ENCODE results near the gene KRTAP4-2. TPM values are rescaled to one million over a fixed set of nuclear protein-coding genes. Genes with fewer than 3 reads are reported as not detected.
"Not testable (repeated sequence)": the region's sequence is repeated elsewhere in the genome, so short reads cannot be mapped to it uniquely, and the experiment has no call there.

The KRTAP4-2 gene
- polyA plus RNA-seq, 6 donors from 2014 or later: not detected

- H3K36me3 Mint-ChIP-seq: peaks cover 0 to 11% of the 10 kb centered on the region in 2 donors
- H3K27me3 Mint-ChIP-seq: peaks cover 0 to 30% (median 7%) of the 10 kb centered on the region in 3 donors
- ATAC-seq (ENCODE audit: low read depth in 2 of 2) (no peak), DNase-seq (no peak)
- no peaks in the 10 kb centered on the region for H3K9me3 Mint-ChIP-seq
- H3K4me1 Mint-ChIP-seq: peaks cover 0 to 4% (median 1%) of the 10 kb centered on the region in 3 donors
- no peak overlapping the region for H3K27ac Mint-ChIP-seq
- no peak overlapping the region for H3K4me3 Mint-ChIP-seq
Observed at GRCh38 chr17:41185001-41185400, 7.0 kb upstream of the KRTAP4-2 start.

- Mint-ChIP-seq H3K27me3 (peaks cover 0 to 25% (median 6%) of the 10 kb centered on the region in 3 donors), H3K27ac (peak within 1 kb of the TSS in 2 of 6 donors; percentile 58 to 93), H3K4me1 (peaks cover 0 to 4% (median 2%) of the 10 kb centered on the region in 3 donors), H3K4me3 (no peak within 1 kb of the TSS), H3K9me3 (no peaks in the 10 kb centered on the region), H3K36me3 (peaks cover 0 to 11% of the 10 kb centered on the region in 2 donors)
- DNase-seq: no peak
- no peak for ATAC-seq (ENCODE audit: low read depth in 2 of 2)
Observed at GRCh38 chr17:41184480-41184961, 6.5 kb upstream of the KRTAP4-2 start, which contains the start of gene KRTAP4-1. Gene KRTAP4-1, minus strand, starts transcription at chr17:41184911. Its CDS starts 57 bp downstream, at chr17:41184854.

DNA sequence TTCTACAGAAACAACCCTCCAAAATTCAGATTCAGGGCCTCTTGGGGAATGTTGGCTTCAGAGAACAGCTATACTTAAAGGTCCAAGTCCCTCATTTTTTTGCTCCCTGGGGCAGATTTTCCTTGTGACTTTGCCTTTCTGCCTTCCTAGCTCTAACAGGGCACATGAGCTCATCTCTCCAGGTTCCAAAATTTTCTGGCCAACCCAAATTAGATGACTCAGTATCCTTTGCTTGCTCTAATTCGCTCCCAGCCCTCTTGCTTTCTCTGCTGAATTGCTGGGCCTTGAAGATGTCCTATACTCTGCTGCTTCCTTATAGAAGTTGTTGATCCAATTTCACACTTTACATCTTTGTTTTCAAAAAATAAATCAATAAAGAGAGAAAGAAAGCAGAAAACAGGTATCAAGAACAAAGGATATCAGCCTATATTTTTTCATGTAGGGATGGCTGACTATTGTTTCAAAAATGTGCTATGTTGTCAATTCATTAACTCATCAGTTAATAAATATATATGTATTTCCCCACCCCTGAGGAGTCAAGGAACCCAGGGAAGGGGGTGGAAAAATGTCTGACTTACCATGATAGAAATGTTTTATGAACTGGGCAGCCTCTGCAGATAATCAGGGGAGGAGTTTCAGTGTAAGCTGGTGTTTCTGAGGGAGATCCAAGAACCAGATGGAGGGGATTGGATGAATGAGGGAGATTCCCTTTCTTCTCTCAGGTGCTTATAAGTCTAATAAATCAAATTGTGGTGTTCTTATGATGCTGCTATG lies 1.0 kb upstream of the KRTAP4-2 start:
- ATAC-seq (ENCODE audit: low read depth in 2 of 2) (no peak), DNase-seq (no peak)
- Mint-ChIP-seq H3K36me3 (peaks cover 0 to under 1% of the 10 kb centered on the region in 2 donors), H3K27ac (peak overlapping the region in 3 of 6 donors; percentile 15 to 82 (median 61)), H3K9me3 (no peaks in the 10 kb centered on the region), H3K4me3 (peak overlapping the region in 1 of 8 donors; percentile 32), H3K4me1 (peaks cover 39 to 44% (median 40%) of the 10 kb centered on the region in 3 donors), H3K27me3 (peaks cover 0 to 1% (median under 1%) of the 10 kb centered on the region in 3 donors)

GRCh38 chr17:41178341-41178740 lies 320 bp upstream of the KRTAP4-2 start:
- DNase-seq (no peak), ATAC-seq (ENCODE audit: low read depth in 2 of 2) (peak; percentile 46 to 58)
- H3K4me1 Mint-ChIP-seq: peaks cover 41 to 46% (median 42%) of the 10 kb centered on the region in 3 donors
- H3K36me3 Mint-ChIP-seq: no peaks in the 10 kb centered on the region
- no peaks in the 10 kb centered on the region for H3K27me3 Mint-ChIP-seq
- H3K27ac Mint-ChIP-seq: peak overlapping the region in 3 of 6 donors; percentile 3 to 84 (median 22)
- H3K4me3 Mint-ChIP-seq: peak overlapping the region in 3 of 8 donors; percentile 1 to 26 (median 16)
- H3K9me3 Mint-ChIP-seq: no peaks in the 10 kb centered on the region

DNA sequence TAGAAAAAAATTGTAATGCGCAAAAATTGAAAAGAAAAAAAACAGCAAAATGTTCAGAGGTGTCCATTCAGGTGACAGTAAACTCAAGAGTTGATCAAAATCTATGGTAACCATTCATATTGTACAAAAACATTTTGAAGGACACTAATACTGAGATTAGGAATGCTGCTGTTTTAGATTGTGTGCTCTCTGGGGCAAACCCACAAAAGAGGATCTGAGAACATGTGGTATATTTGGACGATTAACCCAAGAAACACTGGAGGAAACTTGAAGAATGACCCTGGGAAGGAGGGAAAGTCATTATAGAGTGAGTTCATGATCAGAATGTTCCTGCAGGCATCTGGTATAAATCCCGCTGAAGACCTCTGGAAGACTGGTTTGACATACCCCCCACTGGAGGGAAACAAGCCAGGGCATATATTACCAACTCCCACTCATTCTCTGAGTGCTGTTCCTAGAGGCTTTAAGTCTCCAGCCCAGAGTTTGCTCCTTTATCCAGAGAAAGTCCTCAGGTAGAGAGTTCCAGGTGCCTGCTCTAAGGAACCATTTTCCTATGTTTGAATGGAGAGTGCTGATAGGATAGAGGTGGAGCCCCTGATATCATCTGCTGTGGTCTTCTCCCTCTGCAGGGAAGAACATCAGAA lies 1.2 kb downstream of the KRTAP4-2 start:
- peak; percentile 91 to 92 for ATAC-seq (ENCODE audit: low read depth in 2 of 2)
- H3K4me1 Mint-ChIP-seq: peaks cover 52 to 59% (median 54%) of the 10 kb centered on the region in 3 donors
- DNase-seq: peak; percentile 46
- peak overlapping the region in 6 of 8 donors; percentile 51 to 89 (median 65) for H3K4me3 Mint-ChIP-seq
- H3K9me3 Mint-ChIP-seq: no peaks in the 10 kb centered on the region
- peak overlapping the region; percentile 8 to 93 (median 86) for H3K27ac Mint-ChIP-seq
- no peaks in the 10 kb centered on the region for H3K36me3 Mint-ChIP-seq
- no peaks in the 10 kb centered on the region for H3K27me3 Mint-ChIP-seq

GRCh38 chr17:41171886-41172285 lies 6.1 kb downstream of the KRTAP4-2 start:
- no peaks in the 10 kb centered on the region for H3K36me3 Mint-ChIP-seq
- no peak overlapping the region for H3K4me3 Mint-ChIP-seq
- H3K27me3 Mint-ChIP-seq: no peaks in the 10 kb centered on the region
- H3K27ac Mint-ChIP-seq: peak overlapping the region in 3 of 6 donors; percentile 5 to 72 (median 49)
- ATAC-seq (ENCODE audit: low read depth in 2 of 2) (no peak), DNase-seq (no peak)
- H3K4me1 Mint-ChIP-seq: peaks cover 32 to 41% (median 37%) of the 10 kb centered on the region in 3 donors
- no peaks in the 10 kb centered on the region for H3K9me3 Mint-ChIP-seq

- no peak for DNase-seq
- Mint-ChIP-seq H3K9me3 (no peaks in the 10 kb centered on the region), H3K4me1 (peaks cover 12 to 15% (median 12%) of the 10 kb centered on the region in 3 donors), H3K36me3 (no peaks in the 10 kb centered on the region), H3K27me3 (no peaks in the 10 kb centered on the region), H3K27ac (peak within 1 kb of the TSS in 1 of 6 donors; percentile 64), H3K4me3 (no peak within 1 kb of the TSS)
- no peak for ATAC-seq (ENCODE audit: low read depth in 2 of 2)
Observed at GRCh38 chr17:41168121-41168520, 9.9 kb downstream of the KRTAP4-2 start, which contains the start of gene KRTAP4-3. Gene KRTAP4-3, minus strand, starts transcription at chr17:41168221. Its CDS starts 49 bp downstream, at chr17:41168172.

GRCh38 chr17:41167561-41167960 lies 10.5 kb downstream of the KRTAP4-2 start:
- no peaks in the 10 kb centered on the region for H3K9me3 Mint-ChIP-seq
- no peaks in the 10 kb centered on the region for H3K27me3 Mint-ChIP-seq

GRCh38 chr17:41163828-41164227 lies 14.2 kb downstream of the KRTAP4-2 start:
- no peak for ATAC-seq (ENCODE audit: low read depth in 2 of 2)
- Mint-ChIP-seq H3K4me3 (no peak overlapping the region), H3K27me3 (peaks cover 0 to 6% (median 0%) of the 10 kb centered on the region in 3 donors), H3K36me3 (no peaks in the 10 kb centered on the region), H3K9me3 (no peaks in the 10 kb centered on the region), H3K4me1 (peaks cover 4 to 14% (median 9%) of the 10 kb centered on the region in 3 donors), H3K27ac (no peak overlapping the region)
- DNase-seq: no peak

More at GRCh38 chr17:41167561-41167960, 10.5 kb downstream of the KRTAP4-2 start:
- Mint-ChIP-seq H3K4me3 (no peak overlapping the region), H3K36me3 (no peaks in the 10 kb centered on the region), H3K4me1 (peaks cover 8 to 12% (median 9%) of the 10 kb centered on the region in 3 donors), H3K27ac (no peak overlapping the region)
- DNase-seq (no peak), ATAC-seq (ENCODE audit: low read depth in 2 of 2) (no peak)

DNA sequence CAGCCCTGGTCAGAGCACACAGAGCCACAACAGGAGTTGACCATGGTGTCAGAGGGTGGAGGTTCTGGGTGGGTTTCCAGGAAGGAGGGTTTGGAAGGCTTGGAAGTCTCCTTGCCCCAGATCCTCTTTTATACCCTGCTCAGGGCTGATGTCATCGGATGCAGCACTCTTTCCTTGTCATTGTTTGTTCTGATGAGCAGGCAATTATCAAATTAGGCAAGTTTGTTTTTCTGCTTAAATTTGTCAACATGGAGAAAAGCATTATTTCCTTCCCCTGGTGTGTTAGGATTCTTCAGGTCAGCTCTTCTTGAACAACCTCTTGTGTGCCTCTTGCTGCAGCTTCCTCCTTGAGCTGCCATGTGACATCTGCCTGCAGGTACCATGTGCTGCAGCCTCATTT lies 17.4 kb downstream of the KRTAP4-2 start, which contains the start of gene KRTAP4-4:
Gene KRTAP4-4, minus strand, starts transcription at position 101 of the 400 bp plus-strand sequence. Its CDS starts 57 bp downstream, at position 44.
- H3K9me3 Mint-ChIP-seq: no peaks in the 10 kb centered on the region
- ATAC-seq (ENCODE audit: low read depth in 2 of 2) (no peak), DNase-seq (no peak)
- H3K36me3 Mint-ChIP-seq: no peaks in the 10 kb centered on the region
- peaks cover 0 to 6% (median 5%) of the 10 kb centered on the region in 3 donors for H3K27me3 Mint-ChIP-seq
- peaks cover 5 to 21% (median 9%) of the 10 kb centered on the region in 3 donors for H3K4me1 Mint-ChIP-seq
- H3K27ac Mint-ChIP-seq: peak within 1 kb of the TSS in 2 of 6 donors; percentile 18 to 42
- H3K4me3 Mint-ChIP-seq: peak within 1 kb of the TSS in 1 of 8 donors; percentile 38

DNA sequence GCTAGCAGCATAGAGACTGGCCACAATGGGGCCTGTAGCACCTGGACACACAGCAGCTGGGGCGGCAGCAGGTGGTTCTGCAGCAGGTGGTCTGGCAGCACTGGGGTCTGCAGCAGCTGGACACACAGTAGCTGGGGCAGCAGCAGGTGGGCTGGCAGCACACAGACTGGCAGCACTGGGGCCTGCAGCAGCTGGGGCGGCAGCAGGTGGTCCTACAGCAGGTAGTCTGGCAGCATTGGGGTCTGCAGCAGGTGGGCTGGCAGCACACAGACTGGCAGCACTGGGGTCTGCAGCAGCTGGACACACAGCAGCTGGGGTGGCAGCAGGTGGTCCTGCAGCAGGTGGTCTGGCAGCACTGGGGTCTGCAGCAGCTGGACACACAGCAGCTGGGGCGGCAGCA lies 17.8 kb downstream of the KRTAP4-2 start:
- H3K4me1 Mint-ChIP-seq: peaks cover 5 to 21% (median 9%) of the 10 kb centered on the region in 3 donors
- not testable (repeated sequence) for DNase-seq; ATAC-seq (ENCODE audit: low read depth in 2 of 2); H3K36me3 Mint-ChIP-seq; H3K27me3 Mint-ChIP-seq; H3K4me3 Mint-ChIP-seq; H3K27ac Mint-ChIP-seq; H3K9me3 Mint-ChIP-seq

- peak overlapping the region in 2 of 6 donors; percentile 32 to 33 for H3K27ac Mint-ChIP-seq
- DNase-seq: no peak
- H3K9me3 Mint-ChIP-seq: no peaks in the 10 kb centered on the region
- peaks cover 10 to 19% (median 16%) of the 10 kb centered on the region in 3 donors for H3K4me1 Mint-ChIP-seq
- ATAC-seq (ENCODE audit: low read depth in 2 of 2): no peak
- peak overlapping the region in 1 of 8 donors; percentile 7 for H3K4me3 Mint-ChIP-seq
- peaks cover 0 to 8% (median under 1%) of the 10 kb centered on the region in 3 donors for H3K27me3 Mint-ChIP-seq
- H3K36me3 Mint-ChIP-seq: no peaks in the 10 kb centered on the region
Observed at GRCh38 chr17:41153856-41154255, 24.2 kb downstream of the KRTAP4-2 start.

- H3K36me3 Mint-ChIP-seq: no peaks in the 10 kb centered on the region
- DNase-seq (no peak), ATAC-seq (ENCODE audit: low read depth in 2 of 2) (no peak)
- peaks cover 0 to 4% (median 0%) of the 10 kb centered on the region in 7 donors for H3K9me3 Mint-ChIP-seq
- no peak overlapping the region for H3K4me3 Mint-ChIP-seq
- H3K27me3 Mint-ChIP-seq: peaks cover 0 to 5% (median 4%) of the 10 kb centered on the region in 3 donors
- peaks cover 13 to 18% (median 16%) of the 10 kb centered on the region in 3 donors for H3K4me1 Mint-ChIP-seq
- no peak overlapping the region for H3K27ac Mint-ChIP-seq
Observed at GRCh38 chr17:41151525-41151924, 26.5 kb downstream of the KRTAP4-2 start.

Measured in naive B cell (primary cell).